Hematopoietic multipotent progenitor cell (in vitro differentiated cells): ENCODE data around the gene AKAP13. TPM values are rescaled to one million over a fixed set of nuclear protein-coding genes. Genes with fewer than 3 reads are reported as not detected.
"Not testable (repeated sequence)": the region's sequence is repeated elsewhere in the genome, so short reads cannot be mapped to it uniquely, and the experiment has no call there.

Experiments used
- DNase-seq, 3 donors: peaks; one replicate each; pipeline ENCODE4 v3.0.0-alpha.2; 2011 to 2015; ENCODE audit warnings: low read depth in 2 of 3, low spot score in 2 of 3
- total RNA-seq: library from RNA; depleted of rRNA; stranded (reverse); fragments of >200 nt; gene quantifications from one replicate; pipeline ENCODE4 v1.2.3, GENCODE V29; 2012

Gene AKAP13
- total RNA-seq, 1 donor = 163 TPM

GRCh38 chr15:85347264-85348047 is 32.9 kb upstream of the AKAP13 start:
- DNase-seq = not testable (repeated sequence)

GRCh38 chr15:85348048-85348766 is 32.2 kb upstream of the AKAP13 start:
- not testable (repeated sequence) for DNase-seq

GRCh38 chr15:85349062-85349461 is 31.3 kb upstream of the AKAP13 start:
- not testable (repeated sequence) for DNase-seq

- DNase-seq = no peak
Measured at GRCh38 chr15:85350395-85350794, 30.0 kb upstream of the AKAP13 start.

GRCh38 chr15:85351501-85351900 is 28.9 kb upstream of the AKAP13 start:
- DNase-seq = not testable (repeated sequence)

GRCh38 chr15:85351965-85352364 is 28.4 kb upstream of the AKAP13 start:
- no peak for DNase-seq

- no peak for DNase-seq
Measured at GRCh38 chr15:85353516-85353915, 26.9 kb upstream of the AKAP13 start.

- DNase-seq = no peak
Measured at GRCh38 chr15:85354461-85354860, 25.9 kb upstream of the AKAP13 start.

GRCh38 chr15:85354948-85355347 is 25.5 kb upstream of the AKAP13 start:
- DNase-seq = no peak

- DNase-seq = peak in 1 of 3 donors; percentile 51
Measured at GRCh38 chr15:85356276-85356675, 24.1 kb upstream of the AKAP13 start.

GRCh38 chr15:85361323-85361722 is 19.1 kb upstream of the AKAP13 start:
- no peak for DNase-seq

- no peak for DNase-seq
Measured at GRCh38 chr15:85362436-85363081, 17.8 kb upstream of the AKAP13 start.

GRCh38 chr15:85365980-85366379 is 14.4 kb upstream of the AKAP13 start:
- DNase-seq = no peak

GRCh38 chr15:85367741-85368140 is 12.7 kb upstream of the AKAP13 start:
- no peak for DNase-seq

- no peak for DNase-seq
Measured at GRCh38 chr15:85374831-85375230, 5.6 kb upstream of the AKAP13 start.

- no peak for DNase-seq
Measured at GRCh38 chr15:85377269-85377668, 3.1 kb upstream of the AKAP13 start.

GRCh38 chr15:85377986-85378385 is 2.4 kb upstream of the AKAP13 start:
- DNase-seq = no peak

- peak; percentile 49 to 65 (median 64) for DNase-seq
Measured at GRCh38 chr15:85379403-85380131, 836 bp upstream of the AKAP13 start.

- peak; percentile 41 to 58 (median 55) for DNase-seq
Measured at GRCh38 chr15:85380812-85381642, 624 bp downstream of the AKAP13 start.
